ENCODE data around the gene COX5B.

Gene COX5B

GRCh38 chr2:97644023-97644717 lies 1.7 kb upstream of the COX5B start:
- TF ChIP-seq CTCF (conservative IDR thresholded peaks at IDR 0.05), result no peak
- H3K27ac ChIP-seq, result no peak overlapping the region

- H3K27ac ChIP-seq, result peak overlapping the region; percentile 88
Observed at GRCh38 chr2:97645112-97645694, 659 bp upstream of the COX5B start.

GRCh38 chr2:97646977-97647376 lies 1.1 kb downstream of the COX5B start:
- H3K27ac ChIP-seq, result peak overlapping the region; percentile 88; the same call in 1 of the 2 replicates
- TF ChIP-seq CTCF (conservative IDR thresholded peaks at IDR 0.05), result no peak

More at GRCh38 chr2:97645112-97645694, 659 bp upstream of the COX5B start:
- no peak for TF ChIP-seq CTCF (conservative IDR thresholded peaks at IDR 0.05)

GRCh38 chr2:97651114-97651513 lies 5.3 kb downstream of the COX5B start:
- no peak for TF ChIP-seq CTCF (conservative IDR thresholded peaks at IDR 0.05)
- no peak overlapping the region for H3K27ac ChIP-seq

- no peak overlapping the region for H3K27ac ChIP-seq
- no peak for TF ChIP-seq CTCF (conservative IDR thresholded peaks at IDR 0.05)
Observed at GRCh38 chr2:97653473-97653872, 7.6 kb downstream of the COX5B start.

- H3K27ac ChIP-seq, result no peak overlapping the region
- TF ChIP-seq CTCF (conservative IDR thresholded peaks at IDR 0.05), result no peak
Observed at GRCh38 chr2:97653874-97654273, 8.0 kb downstream of the COX5B start.

GRCh38 chr2:97654309-97654708 lies 8.4 kb downstream of the COX5B start:
- H3K27ac ChIP-seq, result no peak overlapping the region
- no peak for TF ChIP-seq CTCF (conservative IDR thresholded peaks at IDR 0.05)
